ENCODE data around the gene RASD1. TPM values are rescaled to one million over a fixed set of nuclear protein-coding genes. Genes with fewer than 3 reads are reported as not detected.
"Not testable (repeated sequence)": the region's sequence is repeated elsewhere in the genome, so short reads cannot be mapped to it uniquely, and the experiment has no call there.

Gene RASD1
- total RNA-seq, 1 donor from 2014 or later = 0.31 TPM

DNA sequence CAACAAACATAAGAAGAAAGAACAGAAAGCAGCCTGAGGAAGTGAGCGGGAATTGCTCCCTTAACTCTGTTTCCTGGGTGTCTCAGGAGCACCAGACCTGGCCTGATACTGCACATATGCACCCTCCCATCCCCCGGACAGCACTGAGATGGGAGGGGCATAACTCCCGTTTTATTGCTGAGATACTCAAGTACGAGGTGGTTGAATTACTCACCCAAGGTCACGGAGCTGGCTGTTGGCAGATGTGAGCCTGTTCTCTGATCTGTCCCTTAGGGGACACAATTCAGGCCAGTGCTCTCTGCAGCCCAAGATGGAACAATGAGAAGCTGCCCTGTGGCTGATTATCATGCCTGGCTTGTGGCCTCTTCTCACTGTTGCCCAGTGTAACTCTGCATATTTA lies 28.5 kb downstream of the RASD1 start:
- no peaks in the 10 kb centered on the region for H3K36me3 Mint-ChIP-seq (ENCODE audit: low read depth, unreplicated experiment)
- TF ChIP-seq, protein P1, sequence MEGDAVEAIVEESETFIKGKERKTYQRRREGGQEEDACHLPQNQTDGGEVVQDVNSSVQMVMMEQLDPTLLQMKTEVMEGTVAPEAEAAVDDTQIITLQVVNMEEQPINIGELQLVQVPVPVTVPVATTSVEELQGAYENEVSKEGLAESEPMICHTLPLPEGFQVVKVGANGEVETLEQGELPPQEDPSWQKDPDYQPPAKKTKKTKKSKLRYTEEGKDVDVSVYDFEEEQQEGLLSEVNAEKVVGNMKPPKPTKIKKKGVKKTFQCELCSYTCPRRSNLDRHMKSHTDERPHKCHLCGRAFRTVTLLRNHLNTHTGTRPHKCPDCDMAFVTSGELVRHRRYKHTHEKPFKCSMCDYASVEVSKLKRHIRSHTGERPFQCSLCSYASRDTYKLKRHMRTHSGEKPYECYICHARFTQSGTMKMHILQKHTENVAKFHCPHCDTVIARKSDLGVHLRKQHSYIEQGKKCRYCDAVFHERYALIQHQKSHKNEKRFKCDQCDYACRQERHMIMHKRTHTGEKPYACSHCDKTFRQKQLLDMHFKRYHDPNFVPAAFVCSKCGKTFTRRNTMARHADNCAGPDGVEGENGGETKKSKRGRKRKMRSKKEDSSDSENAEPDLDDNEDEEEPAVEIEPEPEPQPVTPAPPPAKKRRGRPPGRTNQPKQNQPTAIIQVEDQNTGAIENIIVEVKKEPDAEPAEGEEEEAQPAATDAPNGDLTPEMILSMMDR (IDR thresholded peaks at IDR 0.05; ENCODE audit: unreplicated experiment) = no peak
- H3K27ac Mint-ChIP-seq (ENCODE audit: unreplicated experiment) = no peak overlapping the region
- no peak overlapping the region for H3K4me3 Mint-ChIP-seq (ENCODE audit: unreplicated experiment)
- H3K27me3 Mint-ChIP-seq (ENCODE audit: unreplicated experiment) = no peaks in the 10 kb centered on the region
- no peak for DNase-seq (ENCODE audit: low spot score)
- H3K9me3 Mint-ChIP-seq (ENCODE audit: unreplicated experiment) = no peaks in the 10 kb centered on the region
- peaks cover 5% of the 10 kb centered on the region for H3K4me1 Mint-ChIP-seq (ENCODE audit: unreplicated experiment)

DNA sequence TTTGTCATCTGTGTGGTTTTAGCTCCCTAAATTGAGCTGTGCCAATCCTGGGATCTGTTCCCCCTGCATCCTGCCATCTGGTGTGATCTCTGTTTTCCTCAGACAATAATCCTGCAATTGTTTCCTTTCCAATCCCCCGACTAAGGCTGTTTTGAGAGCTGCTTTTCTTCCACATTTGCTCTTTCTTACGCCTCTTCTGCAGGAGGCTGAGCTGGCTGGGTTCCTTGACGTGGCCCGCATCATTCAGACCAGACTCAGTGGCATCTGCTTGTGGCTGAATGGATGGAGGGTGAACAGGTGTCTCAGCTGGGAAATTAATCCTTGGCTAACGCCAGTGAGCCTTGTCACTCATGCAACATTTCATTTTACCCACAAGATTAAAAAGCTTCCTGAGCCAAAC lies 29.2 kb downstream of the RASD1 start:
- H3K4me1 Mint-ChIP-seq (ENCODE audit: unreplicated experiment) = peaks cover 5% of the 10 kb centered on the region
- DNase-seq (ENCODE audit: low spot score) = no peak
- H3K4me3 Mint-ChIP-seq (ENCODE audit: unreplicated experiment) = no peak overlapping the region
- TF ChIP-seq, protein P1 (IDR thresholded peaks at IDR 0.05; ENCODE audit: unreplicated experiment) = no peak
- no peaks in the 10 kb centered on the region for H3K9me3 Mint-ChIP-seq (ENCODE audit: unreplicated experiment)
- H3K36me3 Mint-ChIP-seq (ENCODE audit: low read depth, unreplicated experiment) = no peaks in the 10 kb centered on the region
- no peaks in the 10 kb centered on the region for H3K27me3 Mint-ChIP-seq (ENCODE audit: unreplicated experiment)
- H3K27ac Mint-ChIP-seq (ENCODE audit: unreplicated experiment) = no peak overlapping the region

DNA sequence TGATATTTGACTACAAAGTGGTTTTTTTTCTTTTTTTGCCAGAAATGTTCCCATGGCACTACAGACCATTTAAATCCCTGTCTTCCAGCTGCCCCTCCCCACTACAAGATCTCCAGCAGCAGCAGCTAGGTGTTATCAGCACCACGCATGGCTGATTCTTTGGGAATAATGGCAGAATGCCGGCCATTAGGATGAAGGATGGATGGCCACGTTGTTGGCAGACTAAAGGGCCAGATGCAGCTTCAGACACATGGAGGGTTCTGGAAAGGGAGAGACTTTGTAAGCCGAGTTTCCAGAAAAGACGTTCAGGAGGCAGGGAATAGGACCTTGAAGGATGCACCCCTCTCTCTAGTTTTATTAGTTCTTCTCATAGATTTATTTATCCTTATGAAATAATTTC lies 29.7 kb downstream of the RASD1 start:
- H3K4me1 Mint-ChIP-seq (ENCODE audit: unreplicated experiment) = peaks cover 5% of the 10 kb centered on the region
- H3K4me3 Mint-ChIP-seq (ENCODE audit: unreplicated experiment) = no peak overlapping the region
- H3K9me3 Mint-ChIP-seq (ENCODE audit: unreplicated experiment) = no peaks in the 10 kb centered on the region
- H3K27me3 Mint-ChIP-seq (ENCODE audit: unreplicated experiment) = no peaks in the 10 kb centered on the region
- no peak for DNase-seq (ENCODE audit: low spot score)
- TF ChIP-seq, protein P1 (IDR thresholded peaks at IDR 0.05; ENCODE audit: unreplicated experiment) = no peak
- no peaks in the 10 kb centered on the region for H3K36me3 Mint-ChIP-seq (ENCODE audit: low read depth, unreplicated experiment)
- no peak overlapping the region for H3K27ac Mint-ChIP-seq (ENCODE audit: unreplicated experiment)

DNA sequence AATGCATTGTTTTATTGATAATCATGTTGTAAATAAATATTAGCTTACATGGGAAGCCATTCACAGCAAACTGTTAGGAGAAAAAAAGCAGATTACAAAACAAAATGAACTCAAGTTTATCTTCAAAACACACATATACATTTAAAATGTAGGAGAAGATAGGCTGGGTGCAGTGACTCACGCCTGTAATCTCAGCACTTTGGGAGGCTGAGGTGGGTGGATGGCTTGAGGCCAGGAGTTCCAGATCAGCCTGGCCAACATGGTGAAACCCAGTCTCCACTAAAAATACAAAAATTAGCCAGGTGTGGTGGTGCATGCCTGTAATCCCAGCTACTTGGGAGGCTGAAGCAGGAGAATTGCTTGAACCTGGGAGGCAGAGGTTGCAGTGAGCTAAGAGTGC lies 30.3 kb downstream of the RASD1 start:
- H3K36me3 Mint-ChIP-seq (ENCODE audit: low read depth, unreplicated experiment); H3K27ac Mint-ChIP-seq (ENCODE audit: unreplicated experiment); H3K4me1 Mint-ChIP-seq (ENCODE audit: unreplicated experiment); H3K9me3 Mint-ChIP-seq (ENCODE audit: unreplicated experiment); H3K4me3 Mint-ChIP-seq (ENCODE audit: unreplicated experiment); DNase-seq (ENCODE audit: low spot score); H3K27me3 Mint-ChIP-seq (ENCODE audit: unreplicated experiment): not testable (repeated sequence)

DNA sequence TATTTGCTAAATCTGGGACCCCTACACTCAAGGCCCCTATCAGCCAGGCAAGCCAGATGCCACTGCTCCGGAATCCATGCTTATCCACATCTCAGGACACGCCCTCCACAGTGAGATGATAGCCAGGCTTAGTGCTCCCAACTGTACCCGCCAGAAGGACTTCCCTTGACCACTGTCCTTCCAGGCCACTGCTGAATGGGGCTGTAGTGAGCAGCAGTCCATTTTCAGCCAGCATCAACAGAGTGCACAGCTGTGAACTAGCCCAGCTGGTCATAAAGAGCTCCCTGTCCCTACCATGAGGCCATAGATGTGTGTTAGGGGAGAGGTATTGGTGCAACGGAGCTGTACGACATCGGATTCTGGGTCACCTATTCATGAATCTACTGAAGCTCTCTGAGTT lies 32.4 kb downstream of the RASD1 start:
- Mint-ChIP-seq H3K36me3 (ENCODE audit: low read depth, unreplicated experiment) (peaks cover 5% of the 10 kb centered on the region), H3K9me3 (ENCODE audit: unreplicated experiment) (no peaks in the 10 kb centered on the region), H3K4me3 (ENCODE audit: unreplicated experiment) (no peak overlapping the region), H3K27ac (ENCODE audit: unreplicated experiment) (no peak overlapping the region), H3K27me3 (ENCODE audit: unreplicated experiment) (peaks cover 3% of the 10 kb centered on the region), H3K4me1 (ENCODE audit: unreplicated experiment) (peaks cover 8% of the 10 kb centered on the region)
- DNase-seq (ENCODE audit: low spot score) = no peak
- TF ChIP-seq, protein P1 (IDR thresholded peaks at IDR 0.05; ENCODE audit: unreplicated experiment) = no peak
